ENCODE results near the gene BCAS3.

GRCh38 chr17:61371179-61371578 is 693.5 kb downstream of the BCAS3 start:
- TF ChIP-seq TCF12 (IDR thresholded peaks at IDR 0.05; ENCODE audit: low read depth) (no peak), REST (IDR thresholded peaks at IDR 0.05; ENCODE audit: low read depth) (no peak), TAF1 (IDR thresholded peaks at IDR 0.05; ENCODE audit: low read depth) (no peak)

Data from Ishikawa (cell line).